ENCODE measurements around the gene SAPCD2.

Gene SAPCD2

DNA sequence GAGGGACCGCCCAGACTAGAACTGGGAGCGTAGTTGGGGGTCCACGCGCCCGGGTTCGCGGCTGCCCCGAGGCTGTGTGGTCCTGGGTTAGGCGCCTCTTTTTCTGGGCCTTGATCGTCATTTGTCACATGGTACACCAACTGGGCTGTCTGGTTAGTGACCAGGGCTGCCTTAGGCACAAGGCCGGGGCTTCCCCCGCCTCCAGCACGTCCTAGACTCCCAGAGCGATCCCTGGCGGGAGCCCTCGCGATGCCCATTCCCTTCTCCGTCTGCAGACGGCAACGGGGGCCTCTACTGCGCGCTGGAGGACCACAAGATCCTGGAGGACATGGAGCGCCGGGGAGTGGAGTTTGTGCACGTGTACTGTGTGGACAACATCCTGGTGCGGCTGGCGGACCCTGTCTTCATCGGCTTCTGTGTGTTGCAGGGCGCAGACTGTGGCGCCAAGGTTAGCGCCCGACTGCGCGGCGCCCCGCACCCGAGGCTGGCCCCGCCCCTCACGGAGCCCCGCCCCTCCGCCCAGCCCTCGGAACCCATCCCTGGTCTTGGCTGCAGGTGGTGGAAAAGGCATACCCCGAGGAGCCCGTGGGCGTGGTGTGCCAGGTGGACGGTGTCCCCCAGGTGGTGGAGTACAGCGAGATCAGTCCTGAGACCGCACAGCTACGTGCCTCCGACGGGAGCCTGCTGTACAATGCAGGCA is 8.5 kb upstream of the SAPCD2 start:
- H3K4me3 ChIP-seq (ENCODE audit: low read length): peak overlapping the region; percentile 42; the same call in 1 of the 2 replicates
- no peak overlapping the region for H3K27ac ChIP-seq (ENCODE audit: low read length)
- peaks cover 13% of the 10 kb centered on the region; the same call in 1 of the 2 replicates for H3K27me3 ChIP-seq (ENCODE audit: control insufficient read depth, insufficient read depth, low read length)
- WGBS (ENCODE audit: insufficient coverage, insufficient read length): no CpG with 5 or more reads among the region's 51 CpGs
- H3K36me3 ChIP-seq (ENCODE audit: control insufficient read depth, insufficient read depth, low read length): no peaks in the 10 kb centered on the region
- H3K4me1 ChIP-seq (ENCODE audit: control insufficient read depth, insufficient read depth, low read length): peaks cover 9% of the 10 kb centered on the region
- no peak for DNase-seq (ENCODE audit: low read depth, low spot score)
- no peaks in the 10 kb centered on the region for H3K9me3 ChIP-seq (ENCODE audit: control insufficient read depth, insufficient read depth, low read length)

DNA sequence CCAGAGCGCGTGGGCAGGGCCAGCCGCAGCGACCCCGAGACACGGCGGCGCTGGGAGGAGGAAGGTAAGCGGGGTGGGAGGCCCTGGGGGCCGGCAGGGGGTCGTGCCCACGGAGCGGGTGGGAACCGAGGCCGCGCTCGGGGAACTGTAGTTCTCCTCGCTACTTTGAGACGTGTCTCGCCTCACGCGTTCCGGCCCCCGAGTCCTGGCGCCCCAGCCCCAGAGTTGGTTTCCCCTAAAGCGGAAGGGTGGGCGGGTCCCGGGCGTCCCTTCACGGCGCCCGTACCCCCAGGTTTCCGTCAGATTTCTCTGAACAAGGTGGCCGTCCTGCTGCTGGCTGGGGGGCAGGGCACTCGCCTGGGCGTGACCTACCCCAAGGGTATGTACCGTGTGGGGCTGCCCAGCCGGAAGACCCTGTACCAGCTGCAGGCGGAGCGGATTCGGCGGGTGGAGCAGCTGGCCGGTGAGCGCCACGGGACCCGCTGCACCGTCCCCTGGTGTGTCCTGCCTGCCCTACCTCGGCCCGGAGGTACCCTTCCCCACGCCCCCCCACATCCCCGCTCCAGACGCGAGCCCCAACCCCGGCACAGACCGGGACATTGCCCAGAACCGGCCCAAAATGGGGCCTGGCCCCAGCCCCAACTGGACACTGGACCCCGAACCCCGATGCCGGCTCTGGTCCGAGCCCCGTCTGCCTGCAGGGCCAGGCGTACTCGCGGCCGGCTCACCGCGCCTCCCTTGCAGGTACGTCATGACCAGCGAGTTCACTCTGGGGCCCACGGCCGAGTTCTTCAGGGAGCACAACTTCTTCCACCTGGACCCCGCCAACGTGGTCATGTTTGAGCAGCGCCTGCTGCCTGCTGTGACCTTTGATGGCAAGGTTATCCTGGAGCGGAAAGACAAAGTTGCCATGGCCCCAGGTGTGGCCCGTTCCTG is 7.7 kb upstream of the SAPCD2 start:
- Histone ChIP-seq H3K27ac (ENCODE audit: low read length) (no peak overlapping the region), H3K4me3 (ENCODE audit: low read length) (peak overlapping the region; percentile 42; the same call in 1 of the 2 replicates), H3K9me3 (ENCODE audit: control insufficient read depth, insufficient read depth, low read length) (no peaks in the 10 kb centered on the region), H3K36me3 (ENCODE audit: control insufficient read depth, insufficient read depth, low read length) (no peaks in the 10 kb centered on the region), H3K4me1 (ENCODE audit: control insufficient read depth, insufficient read depth, low read length) (peaks cover 9% of the 10 kb centered on the region), H3K27me3 (ENCODE audit: control insufficient read depth, insufficient read depth, low read length) (peaks cover 13% of the 10 kb centered on the region; the same call in 1 of the 2 replicates)
- DNase-seq (ENCODE audit: low read depth, low spot score): no peak
- WGBS (ENCODE audit: insufficient coverage, insufficient read length): no CpG with 5 or more reads among the region's 76 CpGs

DNA sequence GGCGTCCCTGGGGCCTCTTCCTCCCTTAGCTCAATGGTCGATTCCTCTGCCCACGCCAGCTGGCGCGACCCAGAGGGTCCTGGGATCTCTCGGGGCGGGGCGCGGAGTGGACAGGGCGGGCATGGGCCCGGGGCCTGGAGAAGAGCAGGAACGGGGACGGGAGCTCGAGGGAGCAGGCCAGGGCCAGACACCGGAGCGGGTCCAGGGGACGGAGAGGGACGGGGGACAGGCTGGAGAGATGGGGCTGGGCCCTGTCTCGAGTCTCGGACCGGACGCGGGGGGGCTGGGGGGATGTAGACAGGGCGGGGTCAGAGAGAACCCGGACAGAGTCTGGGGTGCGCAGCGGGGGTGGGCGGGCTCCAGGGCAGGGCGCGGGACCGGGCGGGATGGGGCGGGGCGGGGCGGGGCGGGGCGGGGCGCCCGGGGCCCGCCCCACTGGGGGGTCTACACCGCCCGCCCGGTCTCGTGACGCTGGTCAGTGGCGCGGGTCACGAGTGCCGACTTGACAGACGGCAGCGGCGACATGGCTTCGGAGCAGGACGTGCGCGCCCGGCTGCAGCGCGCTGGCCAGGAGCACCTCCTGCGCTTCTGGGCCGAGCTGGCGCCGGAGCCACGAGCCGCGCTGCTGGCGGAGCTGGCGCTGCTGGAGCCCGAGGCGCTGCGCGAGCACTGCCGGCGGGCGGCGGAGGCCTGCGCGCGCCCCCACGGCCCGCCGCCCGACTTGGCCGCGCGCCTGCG is 6.8 kb upstream of the SAPCD2 start, which contains the start of gene UAP1L1:
TSS of gene UAP1L1 (plus strand) at position 508 of the 738 bp plus-strand sequence. CDS start at position 524, 16 bp downstream.
- no peaks in the 10 kb centered on the region for H3K36me3 ChIP-seq (ENCODE audit: control insufficient read depth, insufficient read depth, low read length)
- H3K9me3 ChIP-seq (ENCODE audit: control insufficient read depth, insufficient read depth, low read length): no peaks in the 10 kb centered on the region
- H3K27me3 ChIP-seq (ENCODE audit: control insufficient read depth, insufficient read depth, low read length): peaks cover 13% of the 10 kb centered on the region; the same call in 1 of the 2 replicates
- no peak within 1 kb of the TSS for H3K27ac ChIP-seq (ENCODE audit: low read length)
- WGBS (ENCODE audit: insufficient coverage, insufficient read length): no CpG with 5 or more reads among the region's 87 CpGs
- DNase-seq (ENCODE audit: low read depth, low spot score): no peak
- peak within 1 kb of the TSS; percentile 42; the same call in 1 of the 2 replicates for H3K4me3 ChIP-seq (ENCODE audit: low read length)
- peaks cover 9% of the 10 kb centered on the region for H3K4me1 ChIP-seq (ENCODE audit: control insufficient read depth, insufficient read depth, low read length)

DNA sequence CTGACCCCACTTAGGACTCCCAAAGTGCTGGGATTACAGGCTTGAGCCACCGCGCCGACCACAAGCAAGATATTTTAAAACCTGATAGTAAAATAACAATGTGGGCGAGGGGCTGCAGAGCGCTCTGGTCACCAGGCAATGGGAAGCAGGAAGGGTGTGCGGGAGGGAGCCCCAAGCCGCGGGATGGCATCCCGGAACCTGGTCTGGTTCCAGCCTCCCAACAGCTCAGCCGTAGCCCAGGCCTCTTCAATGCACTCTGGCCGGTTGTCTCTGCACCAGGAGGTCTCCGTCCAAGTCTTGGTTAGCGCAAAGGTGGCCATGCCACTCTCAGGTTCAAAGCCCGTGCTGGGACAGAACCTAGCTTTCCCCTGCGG is 6.3 kb upstream of the SAPCD2 start:
- Histone ChIP-seq H3K27ac (ENCODE audit: low read length) (no peak overlapping the region), H3K4me3 (ENCODE audit: low read length) (no peak overlapping the region; the same call in 1 of the 2 replicates), H3K4me1 (ENCODE audit: control insufficient read depth, insufficient read depth, low read length) (peaks cover 9% of the 10 kb centered on the region), H3K9me3 (ENCODE audit: control insufficient read depth, insufficient read depth, low read length) (no peaks in the 10 kb centered on the region), H3K27me3 (ENCODE audit: control insufficient read depth, insufficient read depth, low read length) (peaks cover 13% of the 10 kb centered on the region; the same call in 1 of the 2 replicates), H3K36me3 (ENCODE audit: control insufficient read depth, insufficient read depth, low read length) (no peaks in the 10 kb centered on the region)
- no peak for DNase-seq (ENCODE audit: low read depth, low spot score)
- no CpG with 5 or more reads among the region's 15 CpGs for WGBS (ENCODE audit: insufficient coverage, insufficient read length)

DNA sequence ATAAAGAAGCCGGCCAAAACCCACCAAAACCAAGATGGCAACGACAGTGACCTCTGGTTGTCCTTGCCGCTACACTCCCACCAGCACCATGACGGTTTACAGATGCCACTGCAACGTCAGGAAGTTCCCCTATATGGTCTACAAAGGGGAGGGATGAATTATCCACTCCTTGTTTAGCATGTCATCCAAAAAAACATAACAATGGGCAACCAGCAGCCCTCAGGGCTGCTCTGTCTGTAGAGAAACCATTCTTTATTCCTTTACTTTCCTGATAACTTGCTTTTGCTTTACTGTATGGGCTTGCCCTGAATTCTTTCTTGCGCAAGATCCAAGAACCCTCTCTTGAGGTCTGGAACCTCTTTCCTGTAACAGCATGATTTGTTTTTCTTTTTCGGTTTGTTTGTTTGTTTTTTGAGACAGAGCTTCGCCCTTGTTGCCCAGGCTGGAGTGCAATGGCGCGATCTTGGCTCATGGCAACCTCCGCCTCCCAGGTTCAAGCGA is 5.0 kb upstream of the SAPCD2 start:
- Histone ChIP-seq H3K27ac (ENCODE audit: low read length) (no peak overlapping the region), H3K4me3 (ENCODE audit: low read length) (no peak overlapping the region), H3K36me3 (ENCODE audit: control insufficient read depth, insufficient read depth, low read length) (no peaks in the 10 kb centered on the region), H3K9me3 (ENCODE audit: control insufficient read depth, insufficient read depth, low read length) (no peaks in the 10 kb centered on the region), H3K4me1 (ENCODE audit: control insufficient read depth, insufficient read depth, low read length) (peaks cover 13% of the 10 kb centered on the region), H3K27me3 (ENCODE audit: control insufficient read depth, insufficient read depth, low read length) (peaks cover 13% of the 10 kb centered on the region; the same call in 1 of the 2 replicates)
- no CpG with 5 or more reads among the region's 12 CpGs for WGBS (ENCODE audit: insufficient coverage, insufficient read length)
- DNase-seq (ENCODE audit: low read depth, low spot score): no peak

DNA sequence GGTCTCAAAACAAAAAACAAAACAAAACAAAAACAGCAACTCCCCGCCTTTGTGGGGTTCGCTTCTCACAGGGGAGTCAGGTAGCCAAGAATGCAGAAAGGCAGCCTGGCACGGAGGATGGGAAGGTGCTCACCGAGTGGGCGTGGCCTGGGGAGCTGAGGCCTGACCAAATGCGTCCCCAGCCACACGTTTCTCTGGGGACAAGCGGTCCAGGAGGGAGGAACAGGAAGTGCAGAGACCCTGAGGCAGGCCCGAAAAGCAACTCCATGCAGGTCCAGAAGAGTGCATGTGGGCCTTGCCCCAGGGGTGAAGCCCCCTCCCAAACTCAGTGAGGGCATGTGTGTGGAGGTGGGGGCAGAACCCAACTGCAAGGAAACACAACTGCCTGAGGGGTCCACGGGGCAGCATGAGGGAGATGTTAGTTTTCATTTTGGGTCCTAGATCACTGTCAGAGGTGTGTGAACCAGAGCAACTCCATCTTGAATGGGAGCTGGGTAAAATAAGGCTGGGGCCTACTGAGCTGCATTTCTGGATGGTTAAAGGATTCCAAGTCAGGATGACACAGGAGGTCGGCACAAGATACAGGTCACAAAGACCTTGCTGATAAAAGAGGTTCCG is 4.4 kb upstream of the SAPCD2 start:
- peaks cover 13% of the 10 kb centered on the region for H3K4me1 ChIP-seq (ENCODE audit: control insufficient read depth, insufficient read depth, low read length)
- H3K27me3 ChIP-seq (ENCODE audit: control insufficient read depth, insufficient read depth, low read length): peaks cover 13% of the 10 kb centered on the region; the same call in 1 of the 2 replicates
- DNase-seq (ENCODE audit: low read depth, low spot score): no peak
- no peak overlapping the region for H3K27ac ChIP-seq (ENCODE audit: low read length)
- WGBS (ENCODE audit: insufficient coverage, insufficient read length): no CpG with 5 or more reads among the region's 12 CpGs
- no peak overlapping the region for H3K4me3 ChIP-seq (ENCODE audit: low read length)
- no peaks in the 10 kb centered on the region for H3K9me3 ChIP-seq (ENCODE audit: control insufficient read depth, insufficient read depth, low read length)
- no peaks in the 10 kb centered on the region for H3K36me3 ChIP-seq (ENCODE audit: control insufficient read depth, insufficient read depth, low read length)

DNA sequence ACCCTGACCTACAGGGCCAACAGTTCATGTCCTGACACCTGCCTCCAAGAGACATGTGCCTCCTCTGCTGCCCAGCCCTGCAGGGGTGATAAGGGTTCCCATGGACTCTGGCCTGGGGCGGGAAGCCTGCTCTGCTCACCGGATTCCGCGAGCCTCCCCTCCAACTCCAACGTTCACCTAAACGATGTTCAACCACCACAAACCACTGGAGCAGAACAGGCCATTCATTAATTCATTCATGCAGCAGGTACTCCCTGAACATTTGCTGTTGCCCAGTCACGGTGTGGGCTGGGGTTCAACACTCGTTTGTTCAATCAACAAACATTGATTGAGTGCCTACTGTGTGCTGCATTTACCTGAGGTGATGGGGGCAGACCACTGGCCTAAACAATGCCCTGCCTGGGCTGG is 3.6 kb upstream of the SAPCD2 start:
- WGBS (ENCODE audit: insufficient coverage, insufficient read length): no CpG with 5 or more reads among the region's 8 CpGs
- Histone ChIP-seq H3K27me3 (ENCODE audit: control insufficient read depth, insufficient read depth, low read length) (peaks cover 13% of the 10 kb centered on the region; the same call in 1 of the 2 replicates), H3K4me1 (ENCODE audit: control insufficient read depth, insufficient read depth, low read length) (peaks cover 16% of the 10 kb centered on the region), H3K27ac (ENCODE audit: low read length) (no peak overlapping the region), H3K4me3 (ENCODE audit: low read length) (no peak overlapping the region), H3K36me3 (ENCODE audit: control insufficient read depth, insufficient read depth, low read length) (no peaks in the 10 kb centered on the region), H3K9me3 (ENCODE audit: control insufficient read depth, insufficient read depth, low read length) (no peaks in the 10 kb centered on the region)
- DNase-seq (ENCODE audit: low read depth, low spot score): no peak

DNA sequence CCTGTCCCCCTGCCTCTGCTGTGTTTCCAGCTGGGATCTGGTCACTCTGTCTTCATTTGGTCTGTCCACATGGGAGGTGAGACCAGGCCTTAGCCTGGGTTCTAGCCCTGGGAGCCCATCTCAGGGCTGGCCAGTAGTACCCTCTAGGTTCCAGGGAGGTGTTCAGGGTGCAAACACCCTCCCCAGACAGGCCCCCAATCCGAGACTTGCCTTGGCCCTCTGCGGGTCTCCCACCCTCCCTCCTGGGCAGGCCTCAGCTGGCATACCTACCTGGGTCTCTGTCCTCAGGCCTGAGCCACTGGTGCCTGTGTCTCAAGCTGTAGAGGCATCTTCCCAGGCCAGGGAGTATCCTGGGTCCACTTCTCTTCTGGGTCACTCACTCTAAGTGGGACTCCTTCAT is 925 bp upstream of the SAPCD2 start:
- Histone ChIP-seq H3K4me3 (ENCODE audit: low read length) (no peak overlapping the region), H3K9me3 (ENCODE audit: control insufficient read depth, insufficient read depth, low read length) (no peaks in the 10 kb centered on the region), H3K4me1 (ENCODE audit: control insufficient read depth, insufficient read depth, low read length) (peaks cover 14% of the 10 kb centered on the region), H3K36me3 (ENCODE audit: control insufficient read depth, insufficient read depth, low read length) (no peaks in the 10 kb centered on the region; the same call in 1 of the 2 replicates), H3K27me3 (ENCODE audit: control insufficient read depth, insufficient read depth, low read length) (no peaks in the 10 kb centered on the region), H3K27ac (ENCODE audit: low read length) (no peak overlapping the region)
- WGBS (ENCODE audit: insufficient coverage, insufficient read length): no CpG with 5 or more reads among the region's 2 CpGs
- no peak for DNase-seq (ENCODE audit: low read depth, low spot score)

DNA sequence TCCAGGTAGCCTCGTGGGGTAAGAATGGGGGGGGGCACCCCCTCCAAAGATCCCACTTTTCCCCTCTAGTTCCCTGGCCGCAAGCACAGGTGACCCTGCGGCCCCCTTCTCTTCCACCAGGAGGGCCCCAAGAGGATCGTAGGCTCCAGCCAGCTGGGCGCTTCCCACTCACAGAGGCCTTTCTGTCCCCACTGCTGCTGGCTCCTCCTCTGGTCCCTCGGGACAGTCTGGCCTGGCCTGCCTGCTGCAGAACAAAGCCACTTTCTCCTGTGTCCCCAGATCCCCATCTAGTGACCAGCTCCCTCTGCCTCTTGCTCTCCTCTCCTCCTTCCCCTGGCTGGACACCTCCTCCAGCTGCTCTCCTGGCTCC is 534 bp upstream of the SAPCD2 start:
- H3K36me3 ChIP-seq (ENCODE audit: control insufficient read depth, insufficient read depth, low read length): no peaks in the 10 kb centered on the region; the same call in 1 of the 2 replicates
- no peak overlapping the region for H3K27ac ChIP-seq (ENCODE audit: low read length)

More for the DNA sequence above, 534 bp upstream of the SAPCD2 start:
- DNase-seq (ENCODE audit: low read depth, low spot score): no peak
- peak overlapping the region; percentile 4; the same call in 1 of the 2 replicates for H3K4me3 ChIP-seq (ENCODE audit: low read length)
- H3K4me1 ChIP-seq (ENCODE audit: control insufficient read depth, insufficient read depth, low read length): peaks cover 14% of the 10 kb centered on the region
- H3K9me3 ChIP-seq (ENCODE audit: control insufficient read depth, insufficient read depth, low read length): no peaks in the 10 kb centered on the region
- no CpG with 5 or more reads among the region's 6 CpGs for WGBS (ENCODE audit: insufficient coverage, insufficient read length)
- H3K27me3 ChIP-seq (ENCODE audit: control insufficient read depth, insufficient read depth, low read length): no peaks in the 10 kb centered on the region
